GM23338 (cell line): Measurements from ENCODE around the gene RRP9. TPM values are rescaled to one million over a fixed set of nuclear protein-coding genes. Genes with fewer than 3 reads are reported as not detected.

Source experiments
- ATAC-seq: fragments of 200-7000 bp; cut with Tn5 transposase; 3 replicates; pipeline ENCODE4 v1.9.1; 2020
- DNase-seq: peaks from one replicate; pipeline ENCODE4 v3.0.0-alpha.2; 2015; ENCODE audit warnings: low spot score
- H2AFZ ChIP-seq: fragments of 200-600 bp; sonication (generic); 2 replicates; pipeline ENCODE4 v1.8.0; 2016; ENCODE audit warnings: antibody characterized with exemption, mild to moderate bottlenecking, moderate library complexity
- H3F3A ChIP-seq: fragments of 200-600 bp; sonication (generic); replicated peaks from 2 replicates; pipeline ENCODE4 v1.8.0; 2017; ENCODE audit warnings: antibody characterized with exemption, mixed run types, low read depth
- H3K27ac ChIP-seq: fragments of 200-600 bp; sonication (generic); 2 replicates; pipeline ENCODE4 v1.6.1; 2016; ENCODE audit warnings: low read depth
- H3K27me3 ChIP-seq: fragments of 200-600 bp; sonication (generic); 2 replicates; pipeline ENCODE4 v1.8.0; 2016; ENCODE audit warnings: mild to moderate bottlenecking, mixed run types, moderate library complexity; ENCODE audit not compliant: insufficient read depth
- H3K36me3 ChIP-seq: fragments of 200-600 bp; sonication (generic); 2 replicates; pipeline ENCODE4 v1.8.0; 2016; ENCODE audit warnings: mild to moderate bottlenecking; ENCODE audit not compliant: insufficient read depth
- H3K4me1 ChIP-seq: fragments of 200-600 bp; sonication (generic); 2 replicates; pipeline ENCODE4 v1.8.0; 2016; ENCODE audit warnings: mild to moderate bottlenecking, moderate library complexity; ENCODE audit not compliant: insufficient read depth
- H3K4me2 ChIP-seq: fragments of 200-600 bp; sonication (generic); 2 replicates; pipeline ENCODE4 v1.7.1; 2017; ENCODE audit warnings: mixed run types
- H3K4me3 ChIP-seq: fragments of 200-600 bp; sonication (generic); 2 replicates; pipeline ENCODE4 v1.6.1; 2016; ENCODE audit warnings: mixed run types
- H3K79me2 ChIP-seq: fragments of 200-600 bp; sonication (generic); replicated peaks from 2 replicates; pipeline ENCODE4 v1.8.0; 2017; ENCODE audit warnings: mild to moderate bottlenecking; ENCODE audit not compliant: insufficient read depth
- H3K9me2 ChIP-seq: fragments of 200-600 bp; sonication (generic); 2 replicates; pipeline ENCODE4 v1.8.0; 2017; ENCODE audit not compliant: insufficient read depth
- H4K20me1 ChIP-seq: fragments of 200-600 bp; sonication (generic); replicated peaks from 2 replicates; pipeline ENCODE4 v1.8.0; 2017; ENCODE audit warnings: mild to moderate bottlenecking; ENCODE audit not compliant: insufficient read depth
- H3K27ac Mint-ChIP-seq: 2 replicates; pipeline ENCODE4 v1.8.0; 2020; ENCODE audit warnings: inconsistent platforms, mild to moderate bottlenecking, moderate library complexity, mixed read lengths
- H3K27me3 Mint-ChIP-seq: 3 replicates; pipeline ENCODE4 v1.8.0; 2022; ENCODE audit warnings: low read depth, mild to moderate bottlenecking, moderate library complexity, mixed read lengths, inconsistent platforms; ENCODE audit not compliant: insufficient read depth, poor library complexity
- H3K36me3 Mint-ChIP-seq: 3 replicates; pipeline ENCODE4 v1.8.0; 2021; ENCODE audit warnings: low read depth, mild to moderate bottlenecking, inconsistent platforms, moderate library complexity, mixed read lengths
- H3K4me1 Mint-ChIP-seq: 3 replicates; pipeline ENCODE4 v1.8.0; 2020; ENCODE audit warnings: mild to moderate bottlenecking, inconsistent platforms, mixed read lengths
- H3K4me3 Mint-ChIP-seq: 3 replicates; pipeline ENCODE4 v1.8.0; 2021; ENCODE audit warnings: moderate library complexity, mild to moderate bottlenecking, inconsistent platforms, mixed read lengths
- H3K9me3 Mint-ChIP-seq: 3 replicates; pipeline ENCODE4 v1.8.0; 2020; ENCODE audit warnings: moderate library complexity, mild to moderate bottlenecking, inconsistent platforms, mixed read lengths
- CREB1 ChIP-seq: fragments of 250-450 bp; sonication (Bioruptor Pico); IDR thresholded peaks from 2 replicates; pipeline ENCODE4 v1.5.0; 2020; ENCODE audit warnings: low read depth, mild to moderate bottlenecking, moderate library complexity
- CTCF ChIP-seq, 2 experiments: fragments of 200-600 bp in 1 of 2; sonication (generic) in 1 of 2; conservative IDR thresholded peaks; 2 replicates each; pipeline versions ENCODE4 v1.5.1 to v1.6.1; 2016 to 2017; ENCODE audit warnings: antibody characterized with exemption in 2 of 2, low read depth in 2 of 2, mild to moderate bottlenecking in 2 of 2, moderate library complexity in 1 of 2
- ETS1 ChIP-seq: IDR thresholded peaks from 2 replicates; pipeline ENCODE4 v1.6.1; 2016; ENCODE audit warnings: antibody characterized with exemption
- EZH2 ChIP-seq: fragments of 200-600 bp; sonication (generic); IDR thresholded peaks from one replicate; pipeline ENCODE4 v1.8.0; 2017; ENCODE audit warnings: antibody characterized with exemption, mild to moderate bottlenecking, low read depth; ENCODE audit not compliant: unreplicated experiment
- JUNB ChIP-seq: IDR thresholded peaks from one replicate; pipeline ENCODE4 v1.6.1; 2016; ENCODE audit warnings: antibody characterized with exemption; ENCODE audit not compliant: unreplicated experiment
- NANOG ChIP-seq: IDR thresholded peaks from 2 replicates; pipeline ENCODE4 v1.6.1; 2016; ENCODE audit warnings: antibody characterized with exemption, borderline replicate concordance
- POLR2AphosphoS5 ChIP-seq: IDR thresholded peaks from 2 replicates; pipeline ENCODE4 v1.6.1; 2016; ENCODE audit warnings: antibody characterized with exemption, low read depth
- REST ChIP-seq: IDR thresholded peaks from one replicate; pipeline ENCODE4 v1.6.1; 2018; ENCODE audit warnings: antibody characterized with exemption; ENCODE audit not compliant: unreplicated experiment
- STAT1 ChIP-seq: IDR thresholded peaks from one replicate; pipeline ENCODE4 v1.6.1; 2016; ENCODE audit warnings: antibody characterized with exemption; ENCODE audit not compliant: unreplicated experiment
- ZNF462 ChIP-seq: fragments of 250-450 bp; sonication (Bioruptor Pico); IDR thresholded peaks from 2 replicates; pipeline ENCODE4 v1.5.0; 2020; ENCODE audit warnings: mild to moderate bottlenecking, moderate library complexity
- polyA plus RNA-seq: library from polyadenylated mRNA; unstranded; fragments of >200 nt; fragmentation: Nextera tagmentation; extraction: Ambion mirVana; gene quantifications from 2 replicates; pipeline ENCODE4 v1.2.1, GENCODE V29; 2016
- total RNA-seq: library from RNA; depleted of rRNA; stranded (reverse); fragments of >200 nt; shearing (Covaris generic); gene quantifications from 2 replicates; pipeline ENCODE4 v1.2.3, GENCODE V29; 2014

Gene RRP9
- total and polyA plus RNA-seq, 2 experiments from 2014 or later = 62.4 to 68.1 TPM

GRCh38 chr3:51980253-51980652 is 38.5 kb upstream of the RRP9 start (continued):
- TF ChIP-seq ETS1 (no peak), CTCF (conservative IDR thresholded peaks at IDR 0.05; ENCODE audit: low read depth in 2 of 2) (no peak), POLR2AphosphoS5 (no peak), NANOG (no peak)

GRCh38 chr3:51978143-51978502 is 36.4 kb upstream of the RRP9 start:
- no peak overlapping the region for H2AFZ ChIP-seq
- H3K4me1 Mint-ChIP-seq = peaks cover 20% of the 10 kb centered on the region
- H3K36me3 ChIP-seq = no peaks in the 10 kb centered on the region
- no peak overlapping the region for H3K4me3 Mint-ChIP-seq
- no peak overlapping the region for H3K4me2 ChIP-seq
- peaks cover 40% of the 10 kb centered on the region for H3K27me3 Mint-ChIP-seq
- H3K27ac Mint-ChIP-seq = no peak overlapping the region
- H3K27ac ChIP-seq = no peak overlapping the region
- H3K4me3 ChIP-seq = no peak overlapping the region
- H3K36me3 Mint-ChIP-seq = no peaks in the 10 kb centered on the region
- H3F3A ChIP-seq = peaks cover 35% of the 10 kb centered on the region
- ATAC-seq (no peak), DNase-seq (no peak)
- H3K9me2 ChIP-seq = no peaks in the 10 kb centered on the region
- no peaks in the 10 kb centered on the region for H3K79me2 ChIP-seq
- H3K9me3 Mint-ChIP-seq = no peaks in the 10 kb centered on the region; the same call in 2 of the 3 replicates
- peaks cover 38% of the 10 kb centered on the region for H3K27me3 ChIP-seq
- H3K4me1 ChIP-seq = peaks cover 28% of the 10 kb centered on the region
- H4K20me1 ChIP-seq = no peaks in the 10 kb centered on the region
- TF ChIP-seq CREB1 (no peak), REST (no peak), ZNF462 (no peak), STAT1 (no peak), ETS1 (no peak), JUNB (no peak), POLR2AphosphoS5 (no peak), EZH2 (no peak)
